ENCODE results near the gene MRPL36.
"Not testable (repeated sequence)": the region's sequence is repeated elsewhere in the genome, so short reads cannot be mapped to it uniquely, and the experiment has no call there.

MRPL36 gene

DNA sequence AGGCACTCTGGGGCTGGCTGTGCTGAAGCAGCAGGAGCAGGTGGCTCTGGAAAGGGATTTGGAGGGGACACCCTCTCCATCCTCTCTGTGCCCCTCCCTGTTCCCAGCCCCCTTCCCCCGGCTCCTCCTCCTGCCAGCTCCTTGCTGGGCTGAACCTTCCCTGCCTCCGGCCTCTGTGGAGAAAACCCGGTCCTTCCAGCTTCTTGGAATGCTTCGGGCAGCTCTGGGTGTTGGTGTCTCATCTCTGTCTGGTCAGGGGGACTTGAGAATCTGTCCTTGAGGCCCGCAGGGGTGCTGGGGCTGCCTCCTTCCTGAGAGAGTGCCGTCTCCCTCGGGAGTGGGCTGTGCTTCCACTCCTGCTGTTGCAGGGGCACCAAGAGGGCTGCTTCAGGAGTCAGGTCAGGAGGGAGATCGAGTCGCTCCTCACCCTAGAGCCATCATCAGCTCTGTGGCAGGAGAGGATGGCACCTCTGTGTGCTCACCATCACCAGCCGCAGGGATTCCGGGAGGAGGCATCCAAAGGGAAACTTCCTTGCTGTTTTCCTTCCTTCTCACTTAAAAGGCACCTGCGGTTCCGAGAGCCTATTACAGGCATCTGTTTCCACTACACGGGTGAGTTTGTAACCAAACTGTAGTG, 32.2 kb upstream of the MRPL36 start:
- DNase-seq, result no peak

DNA sequence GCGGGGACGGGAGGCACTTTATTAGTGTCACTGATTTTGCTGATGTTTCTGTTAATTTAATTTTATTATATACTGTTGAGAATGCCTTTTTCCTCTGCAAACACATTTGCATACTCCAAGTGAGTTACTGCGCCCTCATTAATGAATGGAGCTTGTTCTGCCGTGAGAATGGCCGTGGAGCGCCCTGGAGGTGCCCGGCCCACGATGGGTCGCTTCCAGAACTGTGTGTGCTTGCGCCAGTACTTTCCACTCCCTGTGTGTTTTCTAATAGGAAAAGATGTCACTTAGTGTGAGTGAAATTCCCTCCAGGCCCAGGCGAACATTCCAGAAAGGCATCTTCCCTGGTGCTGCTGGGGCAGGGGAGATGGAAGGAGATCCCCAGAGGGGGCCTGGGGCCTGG, 31.6 kb upstream of the MRPL36 start:
- no peak for DNase-seq

DNA sequence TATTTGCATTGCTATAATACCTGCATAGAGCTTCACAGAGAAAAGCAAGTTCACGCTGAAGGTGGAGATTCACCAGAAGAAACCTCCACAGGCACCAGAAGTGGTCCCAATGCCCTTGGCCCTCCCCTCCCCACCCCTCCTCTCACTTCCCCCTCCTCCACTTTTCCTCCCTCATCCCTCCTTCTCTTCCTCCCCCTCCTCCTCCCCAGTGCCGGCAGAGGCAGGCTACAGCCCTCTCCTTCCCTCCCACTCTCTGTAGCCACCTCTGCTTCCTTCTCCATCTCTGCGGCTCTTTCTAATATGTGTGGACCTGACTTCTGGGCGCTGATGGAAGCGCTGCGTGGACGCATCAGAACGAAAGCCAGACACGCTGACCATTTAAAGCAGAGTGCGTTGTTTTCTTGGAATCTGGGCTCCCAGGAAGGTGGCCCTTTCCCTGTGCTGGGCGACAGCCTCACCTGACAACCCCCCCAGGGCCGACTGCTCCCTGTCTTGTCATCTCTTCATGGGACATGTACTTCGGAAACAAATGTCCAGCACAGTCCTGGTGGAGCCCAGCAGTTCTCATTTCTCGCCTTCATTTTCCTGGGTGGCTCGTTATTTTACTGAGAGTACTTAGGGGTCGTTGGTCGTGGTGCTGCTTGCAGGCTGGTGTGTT, 31.1 kb upstream of the MRPL36 start:
- DNase-seq, result no peak

DNA sequence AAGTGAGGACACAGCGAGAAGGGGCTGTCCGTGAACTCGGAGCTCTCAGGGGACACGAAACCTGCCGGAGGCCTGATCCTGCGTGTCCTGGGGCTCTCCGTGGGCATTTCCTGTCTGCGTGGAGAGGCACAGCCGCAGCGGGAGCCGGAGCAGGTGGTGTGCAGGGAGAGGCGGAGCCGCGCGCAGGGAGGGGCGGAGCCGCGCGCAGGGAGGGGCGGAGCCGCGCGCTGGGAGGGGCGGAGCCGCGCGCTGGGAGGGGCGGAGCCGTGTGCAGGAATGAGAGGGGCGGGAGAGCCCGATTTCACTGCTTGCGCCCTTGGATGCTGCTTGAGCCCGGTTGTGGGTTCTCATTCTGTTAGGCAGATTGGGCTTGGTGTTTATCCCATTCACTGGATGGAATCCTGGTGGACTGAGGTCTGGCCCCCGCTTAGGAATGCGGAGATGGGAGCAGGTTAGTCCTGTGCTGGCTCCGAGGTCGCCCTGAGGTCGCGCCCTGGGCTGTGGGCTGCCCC, 28.3 kb upstream of the MRPL36 start:
- no peak for DNase-seq

DNA sequence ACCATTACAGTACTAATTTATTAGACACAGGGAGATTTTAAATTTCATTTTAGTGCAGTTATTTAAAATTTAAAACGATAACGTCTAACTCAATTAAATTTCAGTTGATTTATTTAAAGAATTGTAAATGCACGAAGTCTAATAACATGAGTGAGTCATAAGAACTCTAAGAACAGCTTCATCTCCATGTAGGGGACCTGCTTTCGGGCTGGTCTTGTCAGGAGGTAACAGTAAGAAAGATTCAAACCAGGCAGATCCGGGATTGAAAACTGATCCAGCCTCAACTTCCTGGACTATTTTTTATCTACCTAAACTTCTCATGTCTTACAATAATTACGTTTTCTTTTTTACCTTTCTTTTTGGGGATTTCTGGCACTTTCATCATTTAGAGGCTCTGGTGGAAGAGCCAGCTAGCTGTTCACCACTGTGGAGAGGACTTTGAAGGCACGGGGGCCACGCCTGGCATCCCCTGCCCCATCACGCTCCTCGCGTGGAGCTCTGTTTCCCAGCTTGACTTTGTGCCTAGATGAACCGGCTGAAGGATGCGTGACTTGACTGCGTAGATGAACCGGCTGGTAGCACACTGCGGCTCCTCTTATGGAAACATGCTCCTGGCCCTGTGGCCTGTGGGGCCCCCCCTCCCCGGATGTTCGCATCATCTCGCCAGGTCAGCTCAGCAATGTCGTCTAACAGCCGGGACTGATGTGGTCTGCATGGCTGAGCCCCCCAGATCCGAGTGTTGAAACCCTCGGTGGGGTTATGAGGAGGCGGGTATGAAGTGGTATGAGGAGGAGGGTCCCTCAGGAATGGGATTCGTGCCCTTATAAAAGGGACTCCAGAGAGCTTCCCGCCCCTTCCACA, 27.6 kb upstream of the MRPL36 start:
- no peak for DNase-seq

DNA sequence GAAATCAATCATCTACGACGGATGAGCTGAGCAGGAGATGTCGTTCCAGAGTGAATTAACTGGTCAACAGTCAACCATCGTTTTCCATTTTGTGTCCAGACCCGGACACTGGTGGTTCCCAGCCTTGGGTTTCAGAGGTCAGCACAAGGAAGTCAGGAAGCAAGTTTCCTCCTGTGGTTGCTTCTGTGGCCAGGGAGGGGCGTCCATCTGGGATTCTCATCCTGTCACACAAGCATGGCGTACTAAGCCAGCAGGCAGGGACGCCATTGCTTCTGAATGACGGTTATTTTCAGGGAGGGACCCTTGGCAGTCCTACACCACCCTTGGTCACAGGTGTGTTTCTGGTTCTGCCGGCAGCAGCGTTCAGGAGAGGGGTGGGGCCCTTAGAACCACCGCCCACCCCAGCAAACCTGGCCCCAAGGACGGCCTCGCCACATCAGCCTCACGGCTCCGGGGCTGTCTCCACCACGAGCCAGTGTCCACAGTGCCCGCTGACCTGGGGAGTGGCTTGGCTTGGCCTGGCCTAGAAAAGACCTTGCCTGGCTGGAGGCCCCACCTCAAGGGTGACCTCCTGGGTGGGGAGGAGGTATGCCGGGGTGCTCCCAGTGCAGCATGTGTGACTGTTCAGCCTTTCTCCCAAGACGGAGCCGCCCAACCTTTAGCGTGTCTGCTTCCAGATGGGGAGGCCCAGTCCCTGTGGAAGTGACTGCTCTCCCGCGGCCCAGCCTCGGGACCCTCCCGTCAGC, 26.8 kb upstream of the MRPL36 start:
- no peak for DNase-seq

DNA sequence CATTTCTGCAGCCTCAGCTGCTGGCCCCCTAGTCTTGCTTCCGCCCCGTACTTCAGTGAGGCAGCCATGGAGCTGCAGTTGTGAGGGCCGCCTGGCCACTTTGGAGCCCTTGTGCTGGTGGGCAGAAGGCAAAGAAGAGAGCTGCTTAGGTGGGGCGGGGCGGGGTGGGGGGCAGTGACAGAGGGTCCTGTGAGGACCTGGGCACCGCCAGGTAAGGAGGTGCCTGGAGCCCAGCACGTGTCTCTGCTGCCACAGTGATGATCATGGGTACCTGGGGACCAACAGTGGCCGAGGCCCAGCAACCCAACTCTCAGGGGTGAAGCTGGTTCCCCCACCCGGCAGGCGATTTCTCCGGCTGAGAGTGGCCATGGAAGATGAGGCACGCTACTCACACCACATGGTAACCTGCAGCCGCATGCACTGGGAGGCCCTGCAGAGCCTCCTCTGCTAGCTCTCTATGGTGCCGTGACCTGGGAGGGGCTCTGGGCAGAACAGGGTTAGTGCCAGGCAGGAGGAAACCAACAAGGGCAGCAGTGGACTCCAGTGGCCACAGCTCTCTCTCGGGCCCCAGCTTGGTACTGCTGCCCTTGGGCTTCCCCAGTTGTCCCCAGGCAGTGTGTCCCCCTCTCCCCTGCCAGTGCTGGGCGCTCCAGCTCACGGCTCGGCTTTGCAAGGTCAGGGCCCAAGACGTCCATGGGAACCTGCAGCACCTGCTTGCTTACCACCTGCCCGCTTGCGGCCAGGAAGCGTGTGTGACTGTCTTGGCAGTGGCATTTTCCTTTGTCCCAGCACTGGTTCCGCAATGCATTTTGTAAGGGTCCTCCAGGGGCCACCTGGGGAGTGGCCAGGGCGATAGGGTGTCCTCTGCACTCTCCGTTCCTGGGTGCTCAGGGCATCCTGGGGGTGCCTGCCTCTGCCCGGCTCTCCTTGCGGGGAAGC, 25.5 kb upstream of the MRPL36 start:
- DNase-seq, result no peak

DNA sequence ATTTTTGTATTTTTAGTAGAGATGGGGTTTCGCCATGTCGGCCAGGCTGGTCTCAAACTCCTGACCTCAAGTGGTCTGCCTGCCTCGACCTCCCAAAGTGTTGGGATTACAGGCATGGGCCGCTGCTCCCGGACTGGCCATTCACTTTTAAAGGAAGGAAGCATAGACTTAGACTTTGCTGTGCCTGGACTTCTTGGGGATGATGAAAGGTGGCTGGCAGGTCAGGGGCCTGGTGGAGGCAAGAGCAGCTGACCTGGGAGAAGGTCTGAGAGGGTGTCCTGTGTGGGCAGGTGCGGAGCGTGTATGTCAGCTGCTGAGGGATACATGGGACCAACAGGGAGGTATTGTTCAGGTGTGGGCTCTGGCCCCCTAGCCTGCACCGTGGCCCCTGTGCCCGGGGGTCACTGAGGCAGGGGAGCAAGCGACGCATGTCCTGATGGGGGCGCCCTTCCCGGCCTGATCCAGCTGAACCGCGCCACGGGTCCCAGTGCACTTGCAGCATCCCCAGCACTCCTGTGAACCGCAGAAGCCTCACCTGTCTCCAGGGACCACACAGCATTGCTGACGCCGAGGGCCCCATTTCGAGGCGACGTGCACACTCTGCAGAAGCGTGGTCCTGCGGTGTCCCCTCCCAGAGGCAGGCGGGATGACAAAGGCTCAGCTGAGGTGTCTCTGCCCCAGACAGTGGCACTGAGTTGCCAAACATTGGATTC, 24.6 kb upstream of the MRPL36 start:
- DNase-seq, result no peak

DNA sequence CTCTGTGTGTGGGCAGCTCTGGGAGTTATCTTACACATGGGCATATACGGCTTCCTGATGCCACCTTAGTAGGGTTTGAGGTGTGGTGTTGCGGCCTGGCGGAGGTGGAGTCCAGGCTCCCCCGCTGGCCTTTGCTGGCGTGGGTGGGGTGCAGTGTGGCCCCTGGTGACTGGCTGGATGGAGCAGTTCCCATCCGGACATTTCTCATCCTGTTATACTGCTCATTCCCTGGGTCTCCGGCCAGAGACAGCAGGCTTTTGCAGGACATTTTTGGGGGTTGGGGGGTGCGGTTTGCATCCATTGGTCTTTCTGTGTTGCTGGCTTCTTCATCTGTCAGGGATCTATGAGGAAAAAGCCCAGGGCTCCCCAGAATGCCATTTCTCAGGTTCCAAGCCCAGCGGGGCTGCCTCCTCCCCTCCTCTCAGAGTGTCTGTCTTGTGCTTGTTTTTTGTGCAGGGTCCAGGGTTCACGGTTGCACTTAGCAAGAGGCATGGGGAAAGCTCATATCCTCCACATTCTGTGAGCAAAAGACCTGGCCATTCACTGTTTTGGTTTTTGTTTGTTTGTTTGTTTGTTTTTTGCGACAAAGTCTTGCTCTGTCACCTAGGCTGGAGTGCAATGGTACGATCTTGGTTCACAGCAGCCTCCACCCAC, 23.9 kb upstream of the MRPL36 start:
- no peak for DNase-seq

DNA sequence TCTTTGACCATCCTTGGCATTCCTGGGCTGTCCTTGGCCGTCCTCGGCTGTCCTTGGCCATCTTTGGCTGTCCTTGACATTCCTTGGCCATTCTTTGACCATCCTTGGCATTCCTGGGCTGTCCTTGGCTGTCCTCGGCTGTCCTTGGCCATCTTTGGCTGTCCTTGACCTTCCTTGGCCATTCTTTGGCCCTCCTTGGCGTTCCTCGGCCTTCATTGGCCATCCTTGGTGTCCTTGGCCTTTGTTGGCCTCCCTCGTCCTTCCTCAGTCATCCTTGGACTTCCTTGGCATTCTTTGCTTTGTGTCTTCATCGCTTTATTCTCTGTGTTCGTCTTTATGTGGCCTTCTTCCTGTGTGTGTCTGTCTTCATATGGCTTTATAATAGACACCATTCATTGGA, 22.2 kb upstream of the MRPL36 start:
- DNase-seq, result no peak

DNA sequence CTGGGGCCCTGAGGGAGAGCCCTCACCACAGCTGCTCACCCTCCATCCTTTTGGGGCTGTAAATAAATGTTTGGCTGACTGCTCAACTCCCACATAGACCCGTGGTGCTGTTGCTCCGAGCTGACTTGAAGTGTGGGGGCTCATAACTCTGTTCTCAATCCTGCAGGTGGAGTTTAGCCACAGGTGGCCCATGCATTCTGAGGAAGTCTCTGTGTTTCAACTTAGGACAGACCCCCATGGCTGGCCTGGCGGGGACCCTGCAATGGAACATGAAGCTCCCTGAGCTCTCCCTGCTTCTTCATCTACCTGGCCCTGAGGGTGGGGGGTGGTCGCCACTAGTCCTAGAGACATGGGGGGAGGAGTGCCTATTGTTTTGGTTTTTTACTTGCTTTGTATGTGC, 21.3 kb upstream of the MRPL36 start:
- no peak for DNase-seq

DNA sequence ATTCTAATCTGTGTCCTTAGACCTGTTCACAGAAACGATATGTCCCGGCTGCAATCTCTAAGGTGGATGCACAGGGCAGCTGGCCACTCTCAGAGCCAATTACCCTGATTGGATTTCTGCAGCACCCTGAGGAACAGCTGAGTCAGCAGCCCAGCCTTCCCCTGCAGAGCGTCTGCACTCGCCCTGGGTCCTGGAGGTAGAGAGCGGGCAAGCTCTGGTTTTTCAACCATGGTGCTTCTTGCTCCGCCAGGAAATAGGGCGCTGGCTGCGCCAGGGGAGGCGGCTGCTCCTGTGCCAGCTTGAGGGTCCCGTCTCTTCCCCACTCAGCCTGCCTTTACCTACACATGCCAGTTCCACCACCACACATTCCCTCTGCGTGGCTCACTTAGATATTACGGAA, 20.7 kb upstream of the MRPL36 start:
- no peak for DNase-seq

DNA sequence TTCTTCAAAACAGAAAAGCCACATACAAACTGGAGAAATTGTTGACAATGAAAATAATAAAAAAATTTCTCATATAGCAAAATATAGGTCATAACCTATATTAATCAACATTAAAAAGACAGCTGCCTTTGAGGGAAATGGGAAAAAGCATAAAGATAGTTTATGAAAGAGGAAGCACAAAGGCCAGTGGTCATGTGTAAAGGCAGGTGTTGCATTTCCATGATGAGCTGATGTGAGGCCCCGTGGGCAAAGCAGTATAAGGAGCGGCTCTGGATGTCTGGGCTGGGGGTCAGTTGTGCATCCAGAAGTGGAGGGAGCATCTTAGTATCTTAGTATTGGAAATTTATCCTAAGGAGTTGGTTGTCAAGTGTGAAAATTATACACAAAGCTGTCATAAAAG, 19.8 kb upstream of the MRPL36 start:
- DNase-seq, result no peak

DNA sequence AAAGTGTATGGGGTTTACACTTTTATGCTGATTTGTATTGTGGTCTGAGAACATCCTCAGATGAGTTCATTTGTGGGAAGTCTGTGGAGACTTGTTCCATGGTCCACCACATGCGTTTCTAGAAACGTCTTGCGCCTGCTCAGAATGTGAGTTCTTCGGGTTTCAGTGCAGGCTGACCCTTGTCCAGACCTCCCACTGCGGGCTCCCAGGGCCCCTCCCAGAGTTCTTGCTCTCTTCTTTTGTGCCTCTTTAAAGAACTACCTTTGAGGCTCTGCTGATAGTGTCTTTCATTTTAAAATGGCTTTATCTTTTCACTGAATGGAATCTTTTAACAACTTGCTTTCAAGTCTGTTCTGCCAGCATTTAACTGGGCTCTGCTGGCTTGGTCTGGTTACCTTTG, 19.1 kb upstream of the MRPL36 start:
- DNase-seq, result no peak

DNA sequence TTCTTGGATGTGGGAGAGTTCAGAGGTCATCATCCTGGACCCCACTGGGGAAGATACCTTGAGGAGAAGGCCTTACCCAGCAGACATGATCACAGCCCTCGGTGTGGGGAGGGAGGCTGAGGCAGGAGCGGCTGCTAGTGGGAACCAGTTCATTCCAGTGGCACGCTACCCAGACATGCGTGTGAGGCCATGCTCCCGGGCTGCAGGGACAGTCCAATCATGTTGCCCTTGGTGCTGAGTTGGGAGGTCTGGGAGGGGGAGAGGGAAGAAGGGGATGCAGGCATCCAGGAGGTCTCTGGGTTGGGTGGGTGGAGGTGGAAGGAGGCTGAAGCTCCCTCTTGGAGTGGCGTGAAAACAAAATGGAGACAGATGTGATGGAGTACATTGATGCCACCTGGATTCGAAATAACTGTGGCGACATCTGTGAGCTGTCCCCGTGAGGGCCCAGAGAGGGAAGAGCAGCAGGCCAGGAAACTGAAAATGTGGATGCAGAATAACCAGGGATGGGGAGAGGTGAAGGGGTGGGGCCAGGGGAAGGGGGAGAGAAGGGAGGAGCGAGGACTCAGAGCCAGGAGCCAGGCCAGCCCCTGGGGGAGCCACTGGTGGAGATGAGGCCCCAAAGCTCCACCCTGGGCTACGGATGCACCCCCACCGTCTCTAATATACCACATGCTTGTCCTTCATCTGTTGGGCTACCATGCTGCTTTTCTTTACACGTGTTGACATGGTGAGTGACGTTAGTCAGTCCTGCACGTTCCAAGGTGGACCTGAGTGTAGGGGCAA, 17.8 kb upstream of the MRPL36 start:
- no peak for DNase-seq

DNA sequence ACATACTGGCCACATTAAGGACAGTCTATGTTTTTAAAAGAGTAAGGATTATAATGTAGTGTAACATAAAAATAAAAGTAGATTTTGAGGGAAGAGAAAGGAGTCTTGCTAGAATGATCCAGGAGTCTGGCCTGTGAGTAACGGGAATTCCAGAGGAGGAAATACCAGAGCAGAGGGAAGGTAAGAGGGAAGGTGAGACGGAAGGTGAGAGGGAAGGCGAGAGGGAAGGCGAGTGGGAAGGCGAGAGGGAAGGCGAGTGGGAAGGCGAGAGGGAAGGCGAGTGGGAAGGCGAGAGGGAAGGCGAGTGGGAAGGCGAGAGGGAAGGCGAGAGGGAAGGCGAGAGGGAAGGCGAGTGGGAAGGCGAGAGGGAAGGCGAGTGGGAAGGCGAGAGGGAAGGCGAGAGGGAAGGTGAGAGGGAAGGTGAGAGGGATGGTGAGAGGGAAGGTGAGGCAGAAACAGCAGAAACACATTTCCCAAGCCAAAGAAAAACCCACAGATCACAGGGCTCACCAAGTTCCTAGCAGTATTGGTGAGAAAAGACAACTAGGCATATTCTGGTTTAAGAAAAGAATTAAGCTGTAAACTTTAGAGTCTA, 17.0 kb upstream of the MRPL36 start:
- not testable (repeated sequence) for DNase-seq

DNA sequence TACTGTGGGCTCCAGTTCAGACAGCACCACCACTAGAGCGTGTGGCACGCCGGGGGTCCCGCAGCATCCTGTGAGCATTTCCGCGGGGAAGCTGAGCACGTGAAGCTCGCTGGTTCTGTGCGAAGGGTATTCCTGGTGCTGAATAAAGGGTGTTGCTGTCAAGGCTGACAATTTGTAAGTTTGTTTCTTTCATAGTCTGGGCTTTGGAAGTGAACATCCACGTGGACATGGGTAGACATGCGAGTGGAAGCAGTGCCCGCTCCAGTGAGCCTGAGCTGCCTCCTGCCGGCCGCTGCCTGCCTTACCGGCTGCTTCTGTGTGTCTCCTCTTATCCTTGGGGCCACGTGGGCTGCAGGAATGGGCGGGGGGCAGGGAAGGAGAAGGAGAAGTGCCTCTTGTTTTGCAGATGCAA, 16.2 kb upstream of the MRPL36 start:
- DNase-seq, result no peak

DNA sequence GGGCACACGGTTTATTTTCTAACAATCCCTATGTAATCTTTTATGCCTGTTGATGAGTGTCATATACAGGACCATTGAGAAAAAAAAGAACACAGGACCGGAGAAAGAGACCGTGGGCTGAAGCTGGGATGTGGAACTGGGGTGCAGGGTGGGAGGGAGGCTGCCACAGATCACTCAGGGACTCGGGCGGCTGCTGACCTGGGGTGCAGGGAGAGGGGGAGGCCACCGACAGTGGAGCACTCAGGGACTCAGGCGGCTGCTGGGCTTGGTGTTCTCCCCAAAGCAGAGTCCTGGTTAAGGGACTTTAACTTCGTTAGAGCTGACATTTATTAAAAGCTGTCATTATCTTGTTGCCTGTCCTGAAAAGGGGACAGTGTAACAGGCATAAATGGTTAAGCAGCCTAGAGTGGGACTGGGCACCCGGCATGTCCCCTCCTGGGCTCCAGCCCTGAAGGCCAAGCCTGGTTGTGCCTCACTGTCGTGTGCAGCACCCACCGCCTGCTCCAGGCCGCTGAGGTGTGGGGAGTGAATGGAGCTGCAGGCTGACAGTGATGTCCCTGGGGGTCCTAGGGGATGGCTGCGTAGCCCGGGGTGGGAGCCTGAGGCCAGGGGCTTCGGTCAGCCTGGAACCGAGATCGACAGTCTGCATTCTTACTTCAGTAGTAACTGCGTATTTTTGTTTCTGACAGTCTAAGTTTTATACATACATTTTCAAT, 15.6 kb upstream of the MRPL36 start:
- no peak for DNase-seq
